HEK293 (cell line): ENCODE data around the gene DYTN.

Source experiments
- BCL11B ChIP-seq: fragments of 450-650 bp; formaldehyde crosslinking; IDR thresholded peaks from 2 replicates; pipeline ENCODE4 v1.5.1; 2016; ENCODE audit warnings: low read depth, missing biosample characterization, missing genetic modification characterization
- TCF7L2 ChIP-seq: IDR thresholded peaks from 2 replicates; pipeline ENCODE4 v1.6.1; 2011; ENCODE audit warnings: low read depth, mild to moderate bottlenecking, inconsistent platforms, low read length, moderate library complexity, borderline replicate concordance
- TSHZ1 ChIP-seq: fragments of 450-650 bp; formaldehyde crosslinking; IDR thresholded peaks from 2 replicates; pipeline ENCODE4 v1.5.1; 2016; ENCODE audit warnings: missing biosample characterization, missing genetic modification characterization, borderline replicate concordance
- ZBTB8A ChIP-seq: fragments of 450-650 bp; formaldehyde crosslinking; IDR thresholded peaks from 2 replicates; pipeline ENCODE4 v1.5.1; 2016; ENCODE audit warnings: missing biosample characterization, missing genetic modification characterization
- ZNF10 ChIP-seq: fragments of 450-650 bp; formaldehyde crosslinking; IDR thresholded peaks from 2 replicates; pipeline ENCODE4 v1.5.1; 2017; ENCODE audit warnings: missing biosample characterization, missing genetic modification characterization
- ZNF311 ChIP-seq: fragments of 450-650 bp; formaldehyde crosslinking; IDR thresholded peaks from 2 replicates; pipeline ENCODE4 v1.5.1; 2017; ENCODE audit warnings: missing biosample characterization, missing genetic modification characterization, borderline replicate concordance
- ZNF521 ChIP-seq: fragments of 450-650 bp; formaldehyde crosslinking; IDR thresholded peaks from 2 replicates; pipeline ENCODE4 v1.5.1; 2017; ENCODE audit warnings: missing biosample characterization, mild to moderate bottlenecking, missing genetic modification characterization
- ZNF549 ChIP-seq: fragments of 450-650 bp; IDR thresholded peaks from 2 replicates; pipeline ENCODE4 v1.5.1; 2018; ENCODE audit warnings: missing biosample characterization, missing genetic modification characterization, mild to moderate bottlenecking, inconsistent platforms, moderate library complexity
- ZNF561 ChIP-seq: fragments of 450-650 bp; IDR thresholded peaks from 2 replicates; pipeline ENCODE4 v1.5.1; 2018; ENCODE audit warnings: missing biosample characterization, missing genetic modification characterization, borderline replicate concordance
- TF ChIP-seq, protein P1 (sequence below): fragments of 450-650 bp; formaldehyde crosslinking; IDR thresholded peaks from 2 replicates; pipeline ENCODE4 v1.5.1; 2016; ENCODE audit warnings: missing biosample characterization, missing genetic modification characterization
- TF ChIP-seq, protein P2 (sequence below): fragments of 450-650 bp; formaldehyde crosslinking; IDR thresholded peaks from 2 replicates; pipeline ENCODE4 v1.5.1; 2016; ENCODE audit warnings: missing biosample characterization, missing genetic modification characterization

GRCh38 chr2:206670531-206671319 lies 47.5 kb downstream of the DYTN start:
- TF ChIP-seq, protein P1, sequence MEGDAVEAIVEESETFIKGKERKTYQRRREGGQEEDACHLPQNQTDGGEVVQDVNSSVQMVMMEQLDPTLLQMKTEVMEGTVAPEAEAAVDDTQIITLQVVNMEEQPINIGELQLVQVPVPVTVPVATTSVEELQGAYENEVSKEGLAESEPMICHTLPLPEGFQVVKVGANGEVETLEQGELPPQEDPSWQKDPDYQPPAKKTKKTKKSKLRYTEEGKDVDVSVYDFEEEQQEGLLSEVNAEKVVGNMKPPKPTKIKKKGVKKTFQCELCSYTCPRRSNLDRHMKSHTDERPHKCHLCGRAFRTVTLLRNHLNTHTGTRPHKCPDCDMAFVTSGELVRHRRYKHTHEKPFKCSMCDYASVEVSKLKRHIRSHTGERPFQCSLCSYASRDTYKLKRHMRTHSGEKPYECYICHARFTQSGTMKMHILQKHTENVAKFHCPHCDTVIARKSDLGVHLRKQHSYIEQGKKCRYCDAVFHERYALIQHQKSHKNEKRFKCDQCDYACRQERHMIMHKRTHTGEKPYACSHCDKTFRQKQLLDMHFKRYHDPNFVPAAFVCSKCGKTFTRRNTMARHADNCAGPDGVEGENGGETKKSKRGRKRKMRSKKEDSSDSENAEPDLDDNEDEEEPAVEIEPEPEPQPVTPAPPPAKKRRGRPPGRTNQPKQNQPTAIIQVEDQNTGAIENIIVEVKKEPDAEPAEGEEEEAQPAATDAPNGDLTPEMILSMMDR (tag by site-specific recombination), result no peak
- TF ChIP-seq ZNF561 (tag by site-specific recombination), result no peak
- TF ChIP-seq TSHZ1 (tag by site-specific recombination), result no peak
- no peak for TF ChIP-seq ZNF549 (tag by site-specific recombination)
- TF ChIP-seq BCL11B (tag by site-specific recombination), result no peak
- TF ChIP-seq, protein P2, sequence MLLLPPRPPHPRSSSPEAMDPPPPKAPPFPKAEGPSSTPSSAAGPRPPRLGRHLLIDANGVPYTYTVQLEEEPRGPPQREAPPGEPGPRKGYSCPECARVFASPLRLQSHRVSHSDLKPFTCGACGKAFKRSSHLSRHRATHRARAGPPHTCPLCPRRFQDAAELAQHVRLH (tag by site-specific recombination), result no peak
- TF ChIP-seq TCF7L2, result no peak
- TF ChIP-seq ZNF10 (tag by site-specific recombination), result no peak
- TF ChIP-seq ZNF521 (tag by site-specific recombination), result no peak
- TF ChIP-seq ZBTB8A (tag by site-specific recombination), result no peak
- no peak for TF ChIP-seq ZNF311
